Endothelial cell (in vitro differentiated cells): Measurements from ENCODE around the gene ADCY6. TPM values are rescaled to one million over a fixed set of nuclear protein-coding genes. Genes with fewer than 3 reads are reported as not detected.

Experiments
- DNase-seq: peaks from one replicate; pipeline ENCODE4 v3.0.0; 2021; ENCODE audit warnings: low spot score
- H3K27ac Mint-ChIP-seq: one replicate; pipeline ENCODE4 v1.8.0; 2021; ENCODE audit warnings: mixed read lengths, inconsistent platforms; ENCODE audit not compliant: unreplicated experiment
- H3K27me3 Mint-ChIP-seq: one replicate; pipeline ENCODE4 v1.8.0; 2021; ENCODE audit warnings: mild to moderate bottlenecking, moderate library complexity, mixed read lengths, inconsistent platforms; ENCODE audit not compliant: unreplicated experiment
- H3K36me3 Mint-ChIP-seq: one replicate; pipeline ENCODE4 v1.8.0; 2021; ENCODE audit warnings: mild to moderate bottlenecking, low read depth, mixed read lengths, inconsistent platforms; ENCODE audit not compliant: unreplicated experiment
- H3K4me1 Mint-ChIP-seq: one replicate; pipeline ENCODE4 v1.8.0; 2021; ENCODE audit warnings: mild to moderate bottlenecking, mixed read lengths, inconsistent platforms; ENCODE audit not compliant: unreplicated experiment
- H3K4me3 Mint-ChIP-seq: one replicate; pipeline ENCODE4 v1.8.0; 2021; ENCODE audit warnings: mild to moderate bottlenecking, mixed read lengths, inconsistent platforms; ENCODE audit not compliant: unreplicated experiment
- H3K9me3 Mint-ChIP-seq: one replicate; pipeline ENCODE4 v1.8.0; 2021; ENCODE audit warnings: mixed read lengths, inconsistent platforms; ENCODE audit not compliant: unreplicated experiment
- total RNA-seq: library from RNA; stranded (reverse); fragmentation: NEBNext Ultra II Directional; extraction: Animal tissue kit (Norgen Biotek cat#: 25700); gene quantifications from one replicate; pipeline ENCODE4 v1.2.1, GENCODE V29; 2021; ENCODE audit not compliant: unreplicated experiment
- TF ChIP-seq, protein P1 (sequence below): fragments of 200-600 bp; sonication (generic); IDR thresholded peaks from one replicate; pipeline ENCODE4 v1.5.0; 2021; ENCODE audit warnings: antibody characterized with exemption; ENCODE audit not compliant: unreplicated experiment

ADCY6 gene
- total RNA-seq, 1 donor from 2014 or later = 31.6 TPM

DNA sequence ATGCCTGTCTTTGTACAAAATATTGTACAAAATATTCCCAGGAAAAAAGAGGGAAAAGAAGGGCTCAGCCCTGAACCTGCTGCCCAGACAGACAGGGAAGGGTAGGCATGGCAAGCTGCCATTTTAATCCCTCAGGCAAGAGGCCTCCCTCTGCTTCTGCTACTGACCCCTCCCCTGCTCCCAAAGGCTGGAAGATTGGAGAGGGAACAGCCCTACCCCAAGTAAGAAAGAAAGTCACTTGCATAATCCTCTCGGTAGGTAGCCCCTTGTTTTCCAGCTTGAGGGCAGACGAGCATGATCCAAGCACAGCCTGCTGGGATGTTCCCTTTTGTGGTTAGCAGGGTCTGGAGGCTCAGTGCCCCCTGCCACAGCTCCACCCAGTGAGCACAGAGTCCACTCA lies 20.7 kb downstream of the ADCY6 start:
- no peaks in the 10 kb centered on the region for H3K4me1 Mint-ChIP-seq
- peaks cover 6% of the 10 kb centered on the region for H3K27me3 Mint-ChIP-seq
- no peaks in the 10 kb centered on the region for H3K9me3 Mint-ChIP-seq
- H3K27ac Mint-ChIP-seq = no peak overlapping the region
- H3K4me3 Mint-ChIP-seq = no peak overlapping the region
- DNase-seq = no peak
- TF ChIP-seq, protein P1, sequence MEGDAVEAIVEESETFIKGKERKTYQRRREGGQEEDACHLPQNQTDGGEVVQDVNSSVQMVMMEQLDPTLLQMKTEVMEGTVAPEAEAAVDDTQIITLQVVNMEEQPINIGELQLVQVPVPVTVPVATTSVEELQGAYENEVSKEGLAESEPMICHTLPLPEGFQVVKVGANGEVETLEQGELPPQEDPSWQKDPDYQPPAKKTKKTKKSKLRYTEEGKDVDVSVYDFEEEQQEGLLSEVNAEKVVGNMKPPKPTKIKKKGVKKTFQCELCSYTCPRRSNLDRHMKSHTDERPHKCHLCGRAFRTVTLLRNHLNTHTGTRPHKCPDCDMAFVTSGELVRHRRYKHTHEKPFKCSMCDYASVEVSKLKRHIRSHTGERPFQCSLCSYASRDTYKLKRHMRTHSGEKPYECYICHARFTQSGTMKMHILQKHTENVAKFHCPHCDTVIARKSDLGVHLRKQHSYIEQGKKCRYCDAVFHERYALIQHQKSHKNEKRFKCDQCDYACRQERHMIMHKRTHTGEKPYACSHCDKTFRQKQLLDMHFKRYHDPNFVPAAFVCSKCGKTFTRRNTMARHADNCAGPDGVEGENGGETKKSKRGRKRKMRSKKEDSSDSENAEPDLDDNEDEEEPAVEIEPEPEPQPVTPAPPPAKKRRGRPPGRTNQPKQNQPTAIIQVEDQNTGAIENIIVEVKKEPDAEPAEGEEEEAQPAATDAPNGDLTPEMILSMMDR = no peak
- peaks cover 45% of the 10 kb centered on the region for H3K36me3 Mint-ChIP-seq

DNA sequence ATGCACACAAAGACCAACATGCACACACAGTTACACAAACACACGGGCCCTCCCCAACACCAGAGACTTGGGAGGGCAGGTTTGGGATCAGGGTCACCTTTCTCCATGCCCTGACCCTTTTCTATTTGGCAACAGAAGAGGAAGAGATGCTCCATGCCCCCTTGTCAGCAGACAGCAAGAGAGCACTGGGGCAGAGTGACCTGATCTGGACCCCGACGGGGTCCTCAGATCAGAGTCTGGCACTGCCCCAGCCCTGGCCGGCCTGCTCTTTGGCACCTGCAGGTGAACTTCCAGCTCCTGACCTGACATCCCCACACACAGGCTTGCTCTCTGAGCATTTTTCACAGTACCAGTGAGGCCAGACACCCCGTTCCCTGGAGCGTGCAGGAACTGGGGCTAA lies 21.4 kb downstream of the ADCY6 start:
- Mint-ChIP-seq H3K36me3 (peaks cover 45% of the 10 kb centered on the region), H3K4me1 (no peaks in the 10 kb centered on the region), H3K27me3 (peaks cover 6% of the 10 kb centered on the region), H3K4me3 (no peak overlapping the region), H3K27ac (no peak overlapping the region), H3K9me3 (no peaks in the 10 kb centered on the region)
- no peak for DNase-seq
- TF ChIP-seq, protein P1 = no peak

GRCh38 chr12:48767047-48767446 lies 21.8 kb downstream of the ADCY6 start:
- Mint-ChIP-seq H3K9me3 (no peaks in the 10 kb centered on the region), H3K36me3 (peaks cover 41% of the 10 kb centered on the region), H3K4me3 (no peak overlapping the region), H3K27ac (no peak overlapping the region), H3K27me3 (peaks cover 8% of the 10 kb centered on the region), H3K4me1 (no peaks in the 10 kb centered on the region)
- no peak for DNase-seq
- TF ChIP-seq, protein P1 = no peak

- TF ChIP-seq, protein P1 = no peak
- no peak overlapping the region for H3K27ac Mint-ChIP-seq
- peaks cover 30% of the 10 kb centered on the region for H3K36me3 Mint-ChIP-seq
- no peaks in the 10 kb centered on the region for H3K9me3 Mint-ChIP-seq
- no peaks in the 10 kb centered on the region for H3K4me1 Mint-ChIP-seq
- H3K4me3 Mint-ChIP-seq = peak overlapping the region; percentile 16
- H3K27me3 Mint-ChIP-seq = peaks cover 4% of the 10 kb centered on the region
- no peak for DNase-seq
Observed at GRCh38 chr12:48765753-48766162, 23.1 kb downstream of the ADCY6 start.

GRCh38 chr12:48764521-48764920 lies 24.4 kb downstream of the ADCY6 start:
- H3K36me3 Mint-ChIP-seq = peaks cover 22% of the 10 kb centered on the region
- no peak overlapping the region for H3K4me3 Mint-ChIP-seq
- no peaks in the 10 kb centered on the region for H3K9me3 Mint-ChIP-seq
- TF ChIP-seq, protein P1 = no peak
- H3K27me3 Mint-ChIP-seq = peaks cover 4% of the 10 kb centered on the region
- H3K27ac Mint-ChIP-seq = no peak overlapping the region
- H3K4me1 Mint-ChIP-seq = no peaks in the 10 kb centered on the region
- no peak for DNase-seq
